Measurements from ENCODE around the gene CLUH. TPM values are rescaled to one million over a fixed set of nuclear protein-coding genes. Genes with fewer than 3 reads are reported as not detected.

The CLUH gene
- total RNA-seq, 4 donors from 2014 or later: 45.4 to 118 (median 56.1) TPM

- 75 to 78% methylated on average over 3 of the region's 3 CpGs for WGBS, 2 donors
- DNase-seq (ENCODE audit: low spot score in 2 of 2): no peak
Observed at GRCh38 chr17:2736956-2737355, 25.4 kb upstream of the CLUH start.

DNA sequence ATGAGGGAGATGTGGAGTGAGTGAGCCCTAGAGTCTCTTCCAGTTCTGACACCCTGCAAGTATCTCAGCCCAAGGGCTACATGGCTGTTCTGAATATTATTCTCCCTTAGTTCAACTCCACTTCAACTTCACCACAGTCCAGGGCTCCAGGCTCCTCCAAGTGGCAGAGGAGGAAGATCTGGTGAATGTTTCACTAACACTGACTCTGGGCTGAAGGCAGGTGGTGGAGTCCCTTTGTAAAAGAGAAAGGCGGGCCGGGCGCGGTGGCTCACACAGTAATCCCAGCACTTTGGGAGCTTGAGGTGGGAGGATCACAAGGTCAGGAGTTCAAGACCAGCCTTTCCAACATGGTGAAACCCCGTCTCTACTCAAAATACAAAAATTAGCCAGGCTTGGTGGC is 24.3 kb upstream of the CLUH start:
- no peaks in the 10 kb centered on the region for H3K9me3 ChIP-seq
- 90 to 92% methylated on average over 5 of the region's 5 CpGs for WGBS, 2 donors
- H3K36me3 ChIP-seq: no peaks in the 10 kb centered on the region
- no peak overlapping the region for H3K27ac ChIP-seq
- H3K27me3 ChIP-seq: peaks cover 0 to 14% of the 10 kb centered on the region in 2 donors
- no peak overlapping the region for H3K4me3 ChIP-seq
- H3K4me1 ChIP-seq: no peaks in the 10 kb centered on the region
- TF ChIP-seq, protein P1, sequence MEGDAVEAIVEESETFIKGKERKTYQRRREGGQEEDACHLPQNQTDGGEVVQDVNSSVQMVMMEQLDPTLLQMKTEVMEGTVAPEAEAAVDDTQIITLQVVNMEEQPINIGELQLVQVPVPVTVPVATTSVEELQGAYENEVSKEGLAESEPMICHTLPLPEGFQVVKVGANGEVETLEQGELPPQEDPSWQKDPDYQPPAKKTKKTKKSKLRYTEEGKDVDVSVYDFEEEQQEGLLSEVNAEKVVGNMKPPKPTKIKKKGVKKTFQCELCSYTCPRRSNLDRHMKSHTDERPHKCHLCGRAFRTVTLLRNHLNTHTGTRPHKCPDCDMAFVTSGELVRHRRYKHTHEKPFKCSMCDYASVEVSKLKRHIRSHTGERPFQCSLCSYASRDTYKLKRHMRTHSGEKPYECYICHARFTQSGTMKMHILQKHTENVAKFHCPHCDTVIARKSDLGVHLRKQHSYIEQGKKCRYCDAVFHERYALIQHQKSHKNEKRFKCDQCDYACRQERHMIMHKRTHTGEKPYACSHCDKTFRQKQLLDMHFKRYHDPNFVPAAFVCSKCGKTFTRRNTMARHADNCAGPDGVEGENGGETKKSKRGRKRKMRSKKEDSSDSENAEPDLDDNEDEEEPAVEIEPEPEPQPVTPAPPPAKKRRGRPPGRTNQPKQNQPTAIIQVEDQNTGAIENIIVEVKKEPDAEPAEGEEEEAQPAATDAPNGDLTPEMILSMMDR (IDR thresholded peaks at IDR 0.05): no peak
- TF ChIP-seq POLR2A (IDR thresholded peaks at IDR 0.05) (no peak), EP300 (IDR thresholded peaks at IDR 0.05) (no peak)
- no peak for DNase-seq (ENCODE audit: low spot score in 2 of 2)

More at GRCh38 chr17:2736956-2737355, 25.4 kb upstream of the CLUH start:
- TF ChIP-seq, protein P1 (IDR thresholded peaks at IDR 0.05): no peak
- TF ChIP-seq POLR2A (IDR thresholded peaks at IDR 0.05): no peak
- TF ChIP-seq EP300 (IDR thresholded peaks at IDR 0.05): no peak
- Histone ChIP-seq H3K36me3 (no peaks in the 10 kb centered on the region), H3K4me1 (no peaks in the 10 kb centered on the region), H3K4me3 (no peak overlapping the region), H3K27ac (no peak overlapping the region), H3K27me3 (peaks cover 0 to 5% of the 10 kb centered on the region in 2 donors), H3K9me3 (no peaks in the 10 kb centered on the region)

DNA sequence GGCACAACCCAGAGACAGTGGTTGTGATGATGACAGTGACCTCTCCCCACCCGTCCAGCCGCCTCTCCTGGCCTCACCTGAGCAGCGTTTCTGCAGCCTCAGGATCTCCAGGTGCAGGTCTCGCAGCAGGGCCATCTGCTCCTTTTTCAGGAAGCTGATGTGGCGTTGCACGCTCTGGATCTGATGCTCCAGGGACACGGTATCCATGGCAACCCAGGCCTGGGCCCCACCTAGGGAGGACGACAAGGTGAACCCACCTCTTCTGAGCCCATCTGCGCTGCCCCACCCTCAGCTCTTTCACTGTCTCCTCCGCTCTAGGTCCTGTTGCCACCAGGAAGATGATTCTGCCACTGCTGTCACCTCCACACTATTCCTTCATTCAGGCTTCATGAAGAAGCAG is 23.4 kb upstream of the CLUH start:
- no peak for DNase-seq (ENCODE audit: low spot score in 2 of 2)
- 79 to 80% methylated on average over 7 to 10 of the region's 10 CpGs for WGBS, 2 donors

DNA sequence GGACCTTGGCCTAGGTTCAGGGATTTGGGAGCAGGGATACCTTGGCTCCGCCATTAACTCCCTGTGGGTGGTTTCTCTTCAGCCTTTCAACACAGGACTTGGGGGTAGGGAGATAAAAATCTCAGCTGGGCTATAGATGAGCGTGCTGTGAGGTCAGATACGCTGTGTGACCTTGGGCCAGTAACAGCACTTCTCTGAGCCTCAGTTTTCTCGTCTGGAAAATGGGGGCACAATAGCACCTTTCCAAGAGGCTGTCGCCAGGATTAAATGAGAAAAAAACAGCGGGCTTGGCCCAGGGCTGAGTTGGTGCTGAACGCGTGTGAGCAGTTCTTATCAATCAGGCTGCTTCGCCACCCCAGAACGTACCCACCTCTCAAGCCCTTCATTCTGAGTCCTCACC is 20.2 kb upstream of the CLUH start:
- TF ChIP-seq, protein P1 (IDR thresholded peaks at IDR 0.05): no peak
- TF ChIP-seq EP300 (IDR thresholded peaks at IDR 0.05) (no peak), POLR2A (IDR thresholded peaks at IDR 0.05) (no peak)
- H3K36me3 ChIP-seq: no peaks in the 10 kb centered on the region
- H3K4me1 ChIP-seq: no peaks in the 10 kb centered on the region
- no peaks in the 10 kb centered on the region for H3K9me3 ChIP-seq
- H3K4me3 ChIP-seq: no peak overlapping the region
- H3K27me3 ChIP-seq: peaks cover 0 to 25% of the 10 kb centered on the region in 2 donors
- H3K27ac ChIP-seq: no peak overlapping the region
- 89 to 90% methylated on average over 10 of the region's 10 CpGs for WGBS, 2 donors
- no peak for DNase-seq (ENCODE audit: low spot score in 2 of 2)

More for the DNA sequence above, 23.4 kb upstream of the CLUH start:
- no peaks in the 10 kb centered on the region for H3K4me1 ChIP-seq
- peaks cover 0 to 14% of the 10 kb centered on the region in 2 donors for H3K27me3 ChIP-seq
- H3K4me3 ChIP-seq: no peak overlapping the region
- no peak overlapping the region for H3K27ac ChIP-seq
- TF ChIP-seq, protein P1 (IDR thresholded peaks at IDR 0.05): no peak
- TF ChIP-seq POLR2A (IDR thresholded peaks at IDR 0.05): no peak
- no peaks in the 10 kb centered on the region for H3K36me3 ChIP-seq
- no peaks in the 10 kb centered on the region for H3K9me3 ChIP-seq

GRCh38 chr17:2730764-2731353 is 19.3 kb upstream of the CLUH start:
- 73 to 76% methylated on average over 17 of the region's 17 CpGs for WGBS, 2 donors
- DNase-seq (ENCODE audit: low spot score in 2 of 2): no peak

More at GRCh38 chr17:2730764-2731353, 19.3 kb upstream of the CLUH start:
- no peaks in the 10 kb centered on the region for H3K4me1 ChIP-seq
- TF ChIP-seq, protein P1 (IDR thresholded peaks at IDR 0.05): no peak
- TF ChIP-seq POLR2A (IDR thresholded peaks at IDR 0.05) (no peak), EP300 (IDR thresholded peaks at IDR 0.05) (no peak)
- H3K27me3 ChIP-seq: peaks cover 0 to 32% of the 10 kb centered on the region in 2 donors
- H3K27ac ChIP-seq: no peak overlapping the region
- H3K36me3 ChIP-seq: no peaks in the 10 kb centered on the region
- no peaks in the 10 kb centered on the region for H3K9me3 ChIP-seq
- H3K4me3 ChIP-seq: no peak overlapping the region
